ENCODE data around the gene NUTF2.

NUTF2 gene

DNA sequence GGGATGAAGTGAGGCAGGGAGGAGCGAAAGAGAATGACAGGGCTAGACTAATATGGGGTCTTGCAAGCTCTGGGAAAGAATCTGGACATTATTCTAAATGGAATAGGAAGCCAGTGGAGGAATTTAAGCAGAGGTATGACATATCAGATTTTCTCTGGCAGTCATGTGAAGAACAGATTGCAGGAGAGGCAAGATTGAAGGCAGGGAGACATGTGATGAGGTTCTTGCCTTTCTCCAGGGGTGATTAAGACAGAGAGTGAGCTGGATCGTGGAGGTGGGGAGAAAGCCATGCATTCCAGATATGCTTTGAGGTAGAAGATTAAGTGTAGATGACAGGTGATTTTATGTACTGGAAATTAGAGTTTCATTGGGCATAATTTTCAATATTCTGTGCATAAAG, 8.9 kb upstream of the NUTF2 start:
- DNase-seq (ENCODE audit: low read depth in 2 of 2), result no peak

DNA sequence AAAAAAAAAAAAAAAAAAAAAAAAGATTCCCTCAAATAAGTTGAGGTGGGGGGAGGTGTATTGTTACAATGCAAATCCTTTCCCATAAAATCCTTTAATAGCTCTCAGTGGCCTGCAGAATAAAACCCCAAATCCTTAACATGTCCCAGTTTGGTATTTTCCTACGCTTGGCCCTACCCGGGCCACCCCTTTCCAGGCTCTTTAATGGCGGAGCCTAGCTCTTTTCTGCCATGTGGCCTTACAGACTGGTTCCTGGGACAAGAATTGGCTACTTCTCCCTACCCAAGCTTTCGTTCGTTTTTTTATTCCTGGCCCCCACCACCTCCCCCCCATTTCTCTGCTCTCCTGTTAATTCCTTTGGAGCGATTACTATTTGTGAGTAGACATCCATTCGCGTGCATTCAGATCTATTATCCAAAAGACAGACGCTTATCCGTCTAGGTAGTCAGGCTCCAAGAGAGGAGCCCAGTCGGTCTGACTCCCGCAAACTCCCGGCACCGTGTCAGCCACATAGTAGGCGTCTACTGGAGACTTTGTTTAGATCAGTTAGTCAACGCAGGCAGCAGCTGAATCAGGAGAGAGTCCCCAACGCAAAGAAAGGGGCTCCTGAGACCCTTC, 5.4 kb upstream of the NUTF2 start:
- no peak for DNase-seq (ENCODE audit: low read depth in 2 of 2)

DNA sequence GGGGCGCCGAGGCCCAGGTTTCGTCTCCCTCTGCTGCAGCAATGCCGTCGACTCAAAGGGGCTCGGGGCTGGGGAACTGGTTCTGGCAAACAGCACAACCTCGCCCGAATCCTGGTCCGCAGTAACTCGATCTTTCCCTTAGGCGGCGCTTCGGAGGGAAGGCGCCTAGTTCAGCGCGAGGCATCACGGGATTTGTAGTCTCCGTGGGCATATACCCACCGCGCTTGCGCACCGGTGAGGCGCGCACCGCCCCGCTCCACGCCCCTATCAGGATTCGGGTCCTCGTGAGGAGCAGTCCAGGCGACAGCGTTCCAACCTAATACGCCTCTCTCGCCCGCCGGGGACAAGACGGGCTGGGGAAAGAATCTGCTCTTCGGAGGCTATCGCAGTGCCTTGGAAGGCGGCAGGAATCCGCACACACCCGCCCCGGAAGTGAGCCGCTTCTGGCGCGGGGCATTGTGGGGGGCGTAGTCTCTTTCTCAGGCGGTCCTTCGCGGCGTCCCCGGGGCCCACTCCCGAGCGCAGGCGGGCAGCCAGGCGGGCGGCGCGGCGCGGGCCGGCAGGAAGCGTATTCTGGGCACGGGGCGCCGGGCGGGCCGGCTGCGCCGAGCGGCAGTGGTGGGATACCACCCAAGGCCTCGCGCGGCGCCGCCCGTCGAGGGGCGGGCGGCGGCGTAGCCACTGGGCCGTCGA, 4.8 kb upstream of the NUTF2 start, which contains the start of gene THAP11:
Gene THAP11, plus strand, starts transcription at position 505 of the 693 bp plus-strand sequence. CDS start 235 bp downstream, outside the sequence.
- DNase-seq (ENCODE audit: low read depth in 2 of 2), result peak; percentile 85 to 89

DNA sequence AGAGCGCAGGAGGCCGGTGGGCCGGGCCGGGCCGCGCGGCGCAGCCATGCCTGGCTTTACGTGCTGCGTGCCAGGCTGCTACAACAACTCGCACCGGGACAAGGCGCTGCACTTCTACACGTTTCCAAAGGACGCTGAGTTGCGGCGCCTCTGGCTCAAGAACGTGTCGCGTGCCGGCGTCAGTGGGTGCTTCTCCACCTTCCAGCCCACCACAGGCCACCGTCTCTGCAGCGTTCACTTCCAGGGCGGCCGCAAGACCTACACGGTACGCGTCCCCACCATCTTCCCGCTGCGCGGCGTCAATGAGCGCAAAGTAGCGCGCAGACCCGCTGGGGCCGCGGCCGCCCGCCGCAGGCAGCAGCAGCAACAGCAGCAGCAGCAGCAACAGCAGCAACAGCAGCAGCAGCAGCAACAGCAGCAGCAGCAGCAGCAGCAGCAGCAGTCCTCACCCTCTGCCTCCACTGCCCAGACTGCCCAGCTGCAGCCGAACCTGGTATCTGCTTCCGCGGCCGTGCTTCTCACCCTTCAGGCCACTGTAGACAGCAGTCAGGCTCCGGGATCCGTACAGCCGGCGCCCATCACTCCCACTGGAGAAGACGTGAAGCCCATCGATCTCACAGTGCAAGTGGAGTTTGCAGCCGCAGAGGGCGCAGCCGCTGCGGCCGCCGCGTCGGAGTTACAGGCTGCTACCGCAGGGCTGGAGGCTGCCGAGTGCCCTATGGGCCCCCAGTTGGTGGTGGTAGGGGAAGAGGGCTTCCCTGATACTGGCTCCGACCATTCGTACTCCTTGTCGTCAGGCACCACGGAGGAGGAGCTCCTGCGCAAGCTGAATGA, 4.0 kb upstream of the NUTF2 start:
- peak; percentile 7 to 19 for DNase-seq (ENCODE audit: low read depth in 2 of 2)

DNA sequence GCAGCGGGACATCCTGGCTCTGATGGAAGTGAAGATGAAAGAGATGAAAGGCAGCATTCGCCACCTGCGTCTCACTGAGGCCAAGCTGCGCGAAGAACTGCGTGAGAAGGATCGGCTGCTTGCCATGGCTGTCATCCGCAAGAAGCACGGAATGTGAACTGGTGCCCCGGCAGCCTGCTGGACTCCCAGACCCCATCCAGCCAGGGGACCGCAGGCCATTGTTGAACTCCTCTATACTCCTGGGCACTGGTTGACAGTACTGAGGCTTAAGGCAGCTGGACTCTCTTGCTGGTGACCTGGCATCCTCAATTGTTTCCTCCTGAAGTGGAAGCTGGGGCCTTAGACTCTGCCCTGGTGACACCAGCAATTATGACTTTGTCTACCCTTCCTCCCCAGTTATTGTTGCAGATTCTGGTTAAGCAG, 3.4 kb upstream of the NUTF2 start:
- DNase-seq (ENCODE audit: low read depth in 2 of 2), result no peak

DNA sequence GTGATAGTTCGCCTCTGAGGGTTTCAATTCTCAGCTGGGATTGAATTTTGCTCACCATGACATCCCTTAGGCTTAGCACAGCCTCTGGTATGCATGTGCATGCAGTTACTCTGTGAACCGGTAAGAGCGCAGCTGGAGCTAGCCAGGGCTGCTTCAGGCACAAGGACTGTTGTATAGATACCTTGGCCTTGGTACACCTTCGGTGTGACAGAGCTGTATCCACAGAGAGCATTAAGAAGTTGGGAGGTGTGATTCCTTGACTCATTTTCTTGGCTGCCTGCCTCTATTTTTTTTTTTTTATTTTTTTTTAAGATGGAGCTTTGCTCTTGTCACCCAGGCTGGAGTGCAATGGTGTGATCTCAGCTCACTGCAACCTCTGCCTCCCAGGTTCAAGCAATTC, 2.2 kb upstream of the NUTF2 start:
- DNase-seq (ENCODE audit: low read depth in 2 of 2), result no peak

DNA sequence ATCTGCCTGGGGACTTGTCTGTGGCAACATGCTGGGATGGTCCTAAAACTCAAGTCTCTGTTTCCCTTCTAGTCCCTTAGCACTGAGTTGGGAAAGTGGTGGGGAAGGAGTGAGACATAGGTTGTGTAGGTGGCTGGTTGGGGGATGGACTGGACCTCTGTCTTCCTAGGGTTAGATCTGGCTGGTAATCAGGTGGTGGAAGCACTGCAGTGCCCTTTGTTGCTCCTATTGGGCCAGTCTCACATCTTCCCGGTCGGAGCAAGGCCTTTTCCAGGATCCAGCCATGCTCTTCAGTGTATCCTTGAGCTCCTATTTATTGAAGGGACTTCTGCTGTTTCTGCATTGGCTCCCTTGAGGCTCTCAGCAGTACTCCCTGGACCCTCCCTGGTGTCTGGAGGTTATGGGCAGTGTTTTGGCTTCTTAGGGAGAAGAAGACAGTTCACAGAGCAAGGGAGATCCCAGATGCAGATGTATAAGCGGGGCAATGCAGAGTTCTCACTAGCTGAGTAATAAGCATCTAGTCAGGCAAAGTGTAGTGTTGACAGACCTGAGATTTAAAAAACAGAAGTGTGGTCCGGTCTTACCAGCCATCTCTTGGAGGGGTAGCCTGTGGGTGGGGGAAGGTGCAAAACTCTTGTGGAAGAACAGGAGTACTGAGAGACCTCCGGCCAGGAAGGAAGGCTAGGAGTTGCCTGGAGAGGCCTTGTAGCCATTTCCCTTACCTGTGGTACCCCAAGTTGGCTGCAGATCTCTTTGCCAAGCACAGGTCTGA, 1.3 kb upstream of the NUTF2 start:
- DNase-seq (ENCODE audit: low read depth in 2 of 2), result no peak

DNA sequence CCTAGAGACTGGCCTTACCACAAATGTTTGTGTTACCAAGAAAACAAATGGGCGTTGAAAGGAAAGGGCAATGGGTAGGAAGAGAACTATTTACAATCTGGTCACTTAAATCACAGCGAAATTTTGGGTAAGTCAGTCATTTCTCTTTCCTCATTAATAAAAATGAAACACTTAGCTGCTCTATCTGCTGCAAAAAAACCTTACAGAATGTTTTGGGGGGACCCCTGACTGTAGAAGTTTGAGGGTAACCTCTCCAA, 742 bp upstream of the NUTF2 start:
- DNase-seq (ENCODE audit: low read depth in 2 of 2), result no peak

DNA sequence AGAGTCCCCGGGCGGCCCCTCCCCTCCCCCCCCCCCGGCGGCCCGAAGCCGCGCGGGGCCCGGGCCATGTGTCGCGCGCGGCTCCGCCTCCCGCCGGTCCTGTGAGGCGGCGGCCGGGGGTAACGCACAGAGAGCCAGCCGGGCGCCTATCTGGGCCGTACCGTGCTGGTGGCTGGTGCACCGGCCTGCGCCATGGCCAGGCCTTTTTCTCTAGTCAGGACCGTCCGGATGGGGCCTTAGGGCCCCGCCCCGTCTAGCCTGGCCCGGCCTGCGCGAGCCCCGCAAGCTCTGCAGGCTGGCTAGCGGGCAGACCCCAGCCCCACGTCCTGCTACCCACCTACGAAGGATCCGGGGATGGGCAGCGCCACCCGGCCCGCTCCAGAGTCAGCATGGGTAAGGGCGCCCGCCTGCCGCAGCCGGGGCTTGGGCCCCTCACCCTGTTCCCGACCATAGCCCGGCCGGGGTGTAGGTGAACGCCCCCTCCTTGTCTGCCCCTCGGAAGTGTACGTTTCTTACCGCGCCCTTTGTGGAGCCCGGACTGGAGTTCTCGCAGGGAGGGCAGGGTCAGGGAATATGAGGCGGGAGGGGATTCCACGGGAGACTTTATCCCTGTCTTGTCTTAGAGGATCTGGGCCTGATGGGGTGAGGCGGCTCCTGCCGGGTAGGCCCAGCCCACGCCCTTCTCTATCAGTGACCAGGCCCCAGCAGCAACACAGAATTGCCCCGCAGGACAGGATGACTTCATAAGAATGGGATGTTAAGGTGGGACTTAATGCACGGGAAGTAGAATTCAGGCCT, 530 bp downstream of the NUTF2 start, which contains the start of gene CENPT:
Gene CENPT, minus strand, starts transcription at position 630 of the 798 bp plus-strand sequence. CDS start 13,834 bp downstream, outside the sequence.
- DNase-seq (ENCODE audit: low read depth in 2 of 2), result no peak

DNA sequence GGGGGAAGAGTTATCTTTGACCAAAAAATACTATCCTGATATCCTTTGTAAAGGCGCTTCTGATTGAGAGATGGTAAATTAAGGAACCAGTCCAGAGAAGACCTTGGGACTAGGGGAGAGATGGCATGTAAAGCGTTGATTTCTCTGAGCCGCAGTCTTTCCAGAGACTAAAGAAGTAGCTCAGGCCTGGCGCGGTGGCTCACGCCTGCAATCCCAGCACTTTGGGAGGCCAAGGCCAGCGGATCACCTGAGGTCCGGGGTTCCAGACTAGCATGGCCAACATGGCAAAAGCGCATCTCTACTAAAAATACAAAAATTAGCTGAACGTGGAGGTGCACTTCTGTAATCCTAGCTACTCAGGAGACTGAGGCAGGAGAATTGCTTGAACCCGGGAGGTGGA, 1.4 kb downstream of the NUTF2 start:
- DNase-seq (ENCODE audit: low read depth in 2 of 2), result no peak

DNA sequence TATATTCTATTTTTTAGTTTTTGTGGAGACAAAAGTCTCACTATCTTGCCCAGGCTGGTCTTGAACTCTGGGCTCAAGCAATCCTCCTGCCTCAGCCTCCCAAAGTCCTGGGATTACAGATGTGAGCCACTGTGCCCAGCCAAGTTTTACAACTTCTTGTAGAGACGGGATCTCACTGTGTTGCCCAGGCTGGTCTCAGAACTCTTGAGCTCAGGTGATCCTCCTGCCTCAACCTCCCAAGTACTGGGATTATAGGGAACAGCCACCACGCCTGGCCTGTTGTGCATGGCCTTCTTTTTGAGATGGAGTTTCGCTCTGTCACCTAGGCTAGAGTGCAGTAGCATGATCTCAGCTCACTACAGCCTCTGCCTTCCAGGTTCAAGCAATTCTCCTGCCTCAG, 6.9 kb downstream of the NUTF2 start:
- no peak for DNase-seq (ENCODE audit: low read depth in 2 of 2)

DNA sequence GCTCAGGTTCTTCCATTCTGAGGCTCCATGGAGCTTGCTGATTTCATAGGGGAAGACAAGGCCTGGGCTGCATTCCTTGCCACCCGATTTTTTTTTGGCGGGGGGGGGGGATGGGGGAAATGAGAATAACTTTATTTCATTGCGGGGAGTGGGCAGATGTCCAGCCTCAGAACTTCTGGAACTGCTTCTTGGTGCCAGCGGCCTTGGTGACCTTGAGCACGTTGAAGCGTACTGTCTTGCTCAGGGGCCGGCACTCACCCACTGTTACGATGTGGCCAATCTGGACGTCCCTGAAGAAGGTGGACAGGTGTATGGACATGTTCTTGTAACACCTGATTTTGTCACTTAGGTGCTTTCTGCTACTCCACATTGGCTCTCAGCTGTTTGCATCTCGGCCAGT, 9.1 kb downstream of the NUTF2 start:
- DNase-seq (ENCODE audit: low read depth in 2 of 2), result no peak

DNA sequence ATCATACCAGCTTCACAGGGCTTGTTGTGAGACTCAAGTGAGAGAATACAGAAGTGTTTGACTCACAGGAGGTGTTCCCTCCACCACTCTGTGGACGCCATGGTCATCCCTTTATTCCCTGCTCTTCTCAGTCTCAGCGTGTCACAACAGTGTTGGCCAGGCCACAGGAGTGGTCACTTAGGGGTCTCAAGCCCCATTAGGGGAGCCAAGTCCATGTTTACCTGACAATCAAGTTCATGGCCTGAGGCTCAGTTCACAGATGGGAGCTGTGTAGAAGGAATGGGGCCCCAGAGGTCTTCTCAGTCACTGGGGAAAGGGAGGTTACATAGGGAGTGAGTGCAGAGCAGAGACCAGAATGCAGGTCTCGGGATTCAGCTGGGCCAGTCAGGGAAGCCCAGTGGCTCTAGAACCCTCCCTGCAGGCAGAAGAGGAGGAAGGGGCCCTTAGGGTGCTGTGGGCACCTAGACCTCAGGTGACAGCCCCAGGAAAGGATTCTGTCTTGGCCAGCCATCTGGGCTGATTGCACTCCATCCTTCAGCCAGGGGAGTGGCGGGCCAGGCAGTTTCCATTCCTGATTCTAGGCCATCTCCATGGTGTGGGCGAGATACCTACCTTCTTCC, 10.3 kb downstream of the NUTF2 start:
- no peak for DNase-seq (ENCODE audit: low read depth in 2 of 2)

DNA sequence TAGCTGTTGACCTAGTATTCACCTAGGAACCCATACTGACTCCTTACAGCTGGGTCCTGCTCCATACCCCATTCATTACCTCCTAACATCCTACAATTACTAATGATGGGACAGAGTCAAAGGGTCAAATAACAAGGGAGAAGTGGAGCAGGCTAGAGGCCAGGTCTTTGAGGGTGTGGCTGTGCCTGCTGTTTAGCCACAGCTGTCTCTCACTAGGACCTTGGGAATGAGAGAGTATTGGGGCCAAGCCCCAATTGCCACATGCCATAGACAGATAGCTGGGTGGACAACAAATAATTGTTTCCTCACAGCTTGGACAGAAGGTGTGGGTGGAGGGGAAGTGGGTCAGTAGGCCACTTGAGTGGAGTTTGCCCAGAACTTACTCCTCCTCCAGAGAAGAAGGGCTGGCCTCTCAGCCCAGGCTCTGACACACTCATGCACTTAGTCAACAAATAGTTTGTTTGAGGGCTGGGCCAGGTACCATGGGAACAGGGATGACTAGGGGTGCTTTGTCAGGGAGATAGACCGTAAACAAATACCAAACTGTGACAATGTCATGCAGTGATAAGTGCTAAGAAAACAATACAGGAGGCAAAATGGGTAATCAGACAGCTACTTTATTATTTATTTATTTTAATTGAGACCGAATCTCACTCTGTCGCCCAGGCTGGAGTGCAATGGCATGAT, 11.0 kb downstream of the NUTF2 start:
- DNase-seq (ENCODE audit: low read depth in 2 of 2), result peak in 1 of 2 donors; percentile 15

DNA sequence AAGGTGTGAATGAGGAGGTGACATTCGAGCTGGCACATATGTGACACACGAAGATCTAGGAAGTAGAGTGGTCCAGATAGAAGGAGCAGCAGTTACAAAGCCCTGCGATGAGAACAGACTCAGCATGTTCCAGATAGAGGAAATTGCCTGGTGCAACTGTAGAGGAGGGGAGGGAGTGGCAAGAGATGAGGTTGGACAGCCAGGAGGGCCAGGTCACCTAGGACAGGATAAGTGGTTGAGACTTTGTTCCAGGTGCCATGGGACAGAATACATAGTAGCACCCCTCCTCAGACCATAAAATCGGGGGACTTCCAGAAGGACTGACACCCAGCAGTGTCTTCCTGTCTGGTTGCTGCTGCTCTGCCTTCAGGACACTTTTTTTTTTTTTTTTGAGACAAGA, 11.8 kb downstream of the NUTF2 start:
- no peak for DNase-seq (ENCODE audit: low read depth in 2 of 2)

DNA sequence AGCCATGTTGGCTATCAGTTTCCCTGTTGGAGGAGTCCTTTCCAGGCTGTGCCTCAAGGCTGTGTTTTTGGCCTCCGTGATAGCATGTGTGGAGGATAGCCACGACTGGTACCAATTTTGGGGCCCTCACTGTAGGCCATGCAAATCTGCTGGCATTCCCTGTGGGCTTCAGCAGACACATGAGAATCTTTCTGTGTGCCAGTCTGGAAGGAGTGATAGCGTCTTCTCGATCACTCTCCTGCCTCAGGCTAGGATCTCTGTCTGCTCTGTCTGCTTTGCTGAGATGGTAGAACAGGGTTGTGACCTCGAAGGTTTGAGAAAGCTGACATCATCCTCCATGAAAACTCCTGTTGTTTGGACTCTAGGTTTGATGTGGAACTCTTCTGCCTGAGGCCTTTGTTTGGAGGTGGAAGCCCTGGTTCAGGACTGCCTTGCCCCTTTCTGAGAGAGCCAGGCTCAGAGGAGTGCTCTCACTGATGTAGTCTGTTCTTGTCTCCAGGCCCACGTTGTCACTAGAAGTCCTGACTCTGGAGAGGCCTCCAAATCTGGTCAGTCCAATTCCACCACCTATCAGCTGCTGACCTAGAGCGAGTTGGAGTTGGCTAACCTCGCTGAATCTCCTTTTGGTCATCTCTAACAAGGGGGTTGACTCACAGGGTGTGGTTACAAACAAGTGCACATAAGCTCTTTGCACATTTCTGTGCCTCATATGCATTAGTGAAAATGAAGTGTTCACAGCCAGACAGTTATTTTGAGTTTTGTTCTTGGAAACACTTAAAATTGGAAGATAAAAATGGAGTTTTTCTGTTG, 14.1 kb downstream of the NUTF2 start:
- DNase-seq (ENCODE audit: low read depth in 2 of 2), result no peak

DNA sequence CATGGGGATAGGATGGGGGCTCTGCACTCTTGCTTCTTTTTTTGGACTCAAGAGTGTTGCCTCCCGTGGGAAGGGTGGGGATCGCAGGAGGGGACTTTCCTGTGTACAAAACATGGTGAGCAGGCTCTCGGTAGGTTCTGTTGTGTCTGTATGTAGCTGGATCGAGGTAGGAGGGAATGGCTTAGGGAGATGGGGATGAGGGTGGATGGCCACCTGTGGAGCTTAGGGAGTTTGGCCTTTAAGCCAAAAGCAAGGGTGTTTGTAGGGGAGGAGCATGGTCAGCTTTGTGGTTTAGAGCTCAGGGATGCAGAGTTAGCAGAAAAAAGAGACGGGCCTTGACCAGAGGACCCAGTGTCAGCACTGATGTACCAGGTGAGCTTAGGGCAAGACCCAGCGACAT, 15.1 kb downstream of the NUTF2 start:
- no peak for DNase-seq (ENCODE audit: low read depth in 2 of 2)

DNA sequence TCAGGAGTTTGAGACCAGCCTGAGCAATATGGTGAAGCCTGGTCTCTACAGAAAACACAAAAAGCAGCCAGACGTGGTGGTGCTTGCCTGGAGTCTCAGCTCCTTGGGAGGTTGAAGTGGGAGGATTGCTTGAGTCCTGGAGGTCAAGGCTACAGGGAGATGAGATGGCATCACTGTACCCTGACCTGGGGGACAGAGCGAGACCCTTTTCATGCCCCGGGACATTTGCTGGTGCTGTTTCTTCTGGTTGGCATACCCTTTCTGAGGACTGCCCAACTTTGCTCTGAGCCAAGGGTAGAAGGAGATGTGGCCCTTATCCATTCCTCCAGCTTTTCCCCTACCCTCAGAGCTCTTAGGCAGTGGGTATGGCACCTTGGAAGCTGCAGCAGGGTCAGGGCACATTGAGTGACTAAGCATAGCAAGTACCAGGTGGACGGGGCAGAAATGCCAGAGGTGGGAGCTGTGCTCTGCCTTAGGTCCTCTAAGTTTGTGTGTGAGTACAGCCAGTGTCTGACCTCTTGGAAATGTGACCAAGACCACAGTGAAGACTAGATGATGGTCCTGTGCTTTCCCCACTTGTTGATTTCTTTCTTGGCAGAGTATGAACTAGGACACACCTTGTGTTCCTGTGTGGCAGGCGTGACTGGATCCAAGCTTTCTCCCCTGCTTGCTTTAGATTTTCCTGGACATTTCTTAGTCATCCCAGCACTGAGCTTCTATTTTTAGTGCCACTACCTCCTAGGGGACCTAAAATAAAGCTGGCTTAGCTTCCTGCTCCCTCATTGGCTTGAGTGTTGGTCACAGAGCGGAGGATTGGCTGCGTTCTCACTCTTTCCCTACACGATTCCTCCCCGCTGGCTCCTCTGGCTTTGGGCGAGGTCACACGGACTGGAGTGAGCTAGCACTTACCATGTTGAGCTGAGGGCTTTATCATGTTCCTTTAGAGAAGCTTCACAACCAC, 16.2 kb downstream of the NUTF2 start:
- no peak for DNase-seq (ENCODE audit: low read depth in 2 of 2)
